CD4-positive, alpha-beta T cell treated with Interleukin-17A for 1 hour (primary cell): ENCODE results near the gene ZNHIT3.
"Not testable (repeated sequence)": the region's sequence is repeated elsewhere in the genome, so short reads cannot be mapped to it uniquely, and the experiment has no call there.

Experiments
- DNase-seq: peaks from one replicate; pipeline ENCODE4 v3.0.0-alpha.2; 2020

ZNHIT3 gene

DNA sequence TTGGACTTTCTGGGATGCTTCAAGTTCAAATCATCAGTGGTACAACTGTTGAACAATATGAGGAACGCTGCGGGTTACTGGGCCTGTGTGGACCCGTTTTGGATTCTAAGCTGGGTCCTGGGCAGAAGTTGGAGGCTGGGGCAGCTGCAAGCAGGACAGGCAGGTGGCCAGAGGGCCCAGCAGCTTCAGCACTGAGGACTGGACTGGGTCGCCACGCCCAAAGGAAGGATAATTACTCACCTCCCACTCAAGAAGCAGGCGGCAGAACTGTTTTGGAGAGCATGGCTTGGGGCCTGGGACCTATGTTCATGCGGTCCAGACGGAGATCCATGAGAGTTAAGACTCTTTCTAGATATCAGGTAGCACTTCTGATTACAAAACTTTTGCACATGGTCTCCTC is 1.5 kb upstream of the ZNHIT3 start:
- no peak for DNase-seq

DNA sequence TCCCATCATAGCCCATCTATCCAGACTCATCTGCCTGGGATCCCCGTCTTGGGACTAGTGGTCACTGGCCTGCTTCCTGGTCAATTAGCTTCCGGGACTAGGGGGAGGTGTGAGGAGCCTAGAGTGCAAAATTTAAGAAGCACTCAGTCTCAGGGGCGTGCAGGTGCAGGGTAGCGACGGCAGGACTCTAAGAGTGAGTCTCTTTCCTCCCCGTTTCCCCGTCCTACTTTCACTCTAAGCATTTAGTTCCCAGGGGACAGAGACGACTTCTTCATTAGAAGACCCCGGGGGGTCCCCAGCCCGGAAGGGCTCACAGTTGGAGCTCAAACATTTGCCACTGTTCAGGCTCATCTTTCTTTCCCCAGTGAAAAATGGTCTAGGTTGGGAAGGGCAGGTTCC is 677 bp upstream of the ZNHIT3 start:
- DNase-seq = no peak

DNA sequence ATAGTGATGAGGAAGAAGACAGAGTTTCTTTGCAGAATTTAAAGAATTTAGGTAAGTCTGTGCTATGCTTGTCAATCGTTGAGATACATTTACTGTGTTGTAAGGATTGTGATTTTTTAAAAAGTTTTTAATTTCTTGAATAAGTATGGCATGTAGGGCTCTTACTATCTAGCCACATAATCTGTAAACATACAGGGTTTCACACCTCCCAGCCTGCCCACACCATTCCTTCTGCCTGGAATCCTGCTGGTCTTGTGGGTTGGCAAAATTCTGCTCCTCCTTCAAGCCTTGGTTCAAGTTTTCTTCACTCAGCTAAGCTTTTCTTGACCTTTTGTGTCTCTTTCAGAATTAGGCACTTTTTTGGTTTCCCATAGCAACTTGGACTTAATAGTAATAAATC is 7.5 kb downstream of the ZNHIT3 start:
- DNase-seq = no peak

DNA sequence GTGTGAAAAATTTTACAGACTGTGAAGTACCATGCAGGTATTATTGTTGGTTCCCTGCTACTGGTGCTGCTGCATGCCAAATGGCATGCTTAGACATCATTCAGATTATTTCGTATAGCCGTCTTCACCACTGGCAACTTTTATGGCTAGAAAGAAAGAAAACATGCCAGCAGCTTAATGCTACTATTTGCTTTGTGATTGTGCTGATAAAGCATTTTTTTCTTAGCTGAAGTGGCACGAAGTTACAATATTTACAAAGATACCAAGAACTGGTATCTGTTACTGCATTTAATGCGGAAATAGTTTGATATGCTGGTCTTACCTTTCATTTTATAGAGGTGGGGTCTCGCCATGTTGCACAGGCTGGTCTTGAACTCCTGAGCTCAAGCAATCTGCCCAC is 8.2 kb downstream of the ZNHIT3 start:
- DNase-seq = no peak

DNA sequence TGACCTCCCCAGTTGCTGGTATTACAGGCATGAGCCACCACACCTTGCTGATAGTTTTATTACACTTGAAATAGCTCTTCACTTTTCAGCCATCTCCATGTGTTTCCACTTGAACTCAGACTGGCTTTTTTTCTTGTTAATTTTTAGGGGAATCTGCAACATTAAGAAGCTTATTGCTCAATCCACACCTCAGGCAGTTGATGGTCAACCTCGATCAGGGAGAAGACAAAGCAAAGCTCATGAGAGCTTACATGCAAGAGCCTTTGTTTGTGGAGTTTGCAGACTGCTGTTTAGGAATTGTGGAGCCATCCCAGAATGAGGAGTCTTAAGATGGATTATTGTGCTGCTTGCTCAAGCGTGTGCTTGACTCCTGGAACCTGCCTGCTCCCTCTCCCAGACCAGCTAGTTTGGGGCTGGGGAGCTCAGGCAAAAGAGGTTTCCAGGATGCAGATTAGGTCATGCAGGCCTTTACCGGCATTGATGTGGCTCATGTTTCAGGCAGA is 8.6 kb downstream of the ZNHIT3 start:
- no peak for DNase-seq

DNA sequence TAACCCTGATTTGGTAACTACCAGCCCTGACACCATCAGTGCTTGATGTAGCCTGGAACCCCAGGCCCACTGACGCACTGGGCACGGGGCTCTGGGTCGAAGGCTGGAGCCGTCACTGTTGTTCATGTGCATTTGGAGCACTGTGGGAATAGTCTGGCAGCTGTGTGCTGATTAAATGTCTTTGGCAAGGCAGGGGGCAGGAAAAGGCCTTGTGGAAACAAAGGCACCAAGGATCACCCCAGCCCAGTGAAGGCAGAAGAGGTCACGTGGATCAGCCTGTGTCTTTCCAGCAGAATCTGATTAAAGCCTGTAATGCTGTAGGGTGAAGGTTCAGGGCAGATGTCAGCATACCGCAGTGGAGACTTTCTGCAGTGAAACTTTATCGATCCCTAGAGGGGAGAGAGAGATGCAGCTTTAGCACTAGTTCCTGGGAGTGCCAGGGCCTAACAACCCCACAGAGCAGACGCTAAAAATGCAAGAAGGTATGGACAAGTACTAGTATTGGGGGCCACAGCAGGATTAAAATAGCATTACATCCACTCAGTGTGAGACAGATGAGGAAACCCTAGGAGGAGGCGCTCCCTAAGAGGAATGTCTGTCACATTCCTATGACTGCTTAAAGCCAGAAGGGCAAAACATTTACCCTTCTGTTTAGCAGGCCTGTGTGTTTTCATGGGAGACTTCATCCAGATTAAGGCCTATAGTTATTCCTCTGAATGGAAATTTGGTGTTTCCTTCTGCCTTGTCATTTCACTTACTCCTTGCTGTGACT is 9.7 kb downstream of the ZNHIT3 start:
- no peak for DNase-seq

DNA sequence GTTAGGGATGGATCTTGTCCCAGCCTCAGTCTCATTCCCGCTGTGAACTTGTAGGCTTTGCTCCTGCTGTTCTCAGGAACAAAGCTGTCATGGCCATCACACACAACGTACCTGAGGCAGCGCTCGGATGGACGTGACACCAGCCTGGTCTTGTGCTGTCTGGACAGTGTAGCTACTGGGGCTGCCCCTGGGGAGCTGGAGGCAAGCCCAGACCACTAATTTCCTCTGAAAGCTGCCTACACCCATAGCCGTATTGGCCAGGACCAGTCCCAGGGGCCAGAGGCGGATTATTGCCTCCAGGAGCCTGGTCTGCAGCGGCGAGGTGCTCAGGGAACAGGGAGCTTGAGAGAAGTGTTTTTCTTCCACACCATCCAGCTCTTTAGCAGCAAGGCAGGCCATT is 11.7 kb downstream of the ZNHIT3 start:
- no peak for DNase-seq

DNA sequence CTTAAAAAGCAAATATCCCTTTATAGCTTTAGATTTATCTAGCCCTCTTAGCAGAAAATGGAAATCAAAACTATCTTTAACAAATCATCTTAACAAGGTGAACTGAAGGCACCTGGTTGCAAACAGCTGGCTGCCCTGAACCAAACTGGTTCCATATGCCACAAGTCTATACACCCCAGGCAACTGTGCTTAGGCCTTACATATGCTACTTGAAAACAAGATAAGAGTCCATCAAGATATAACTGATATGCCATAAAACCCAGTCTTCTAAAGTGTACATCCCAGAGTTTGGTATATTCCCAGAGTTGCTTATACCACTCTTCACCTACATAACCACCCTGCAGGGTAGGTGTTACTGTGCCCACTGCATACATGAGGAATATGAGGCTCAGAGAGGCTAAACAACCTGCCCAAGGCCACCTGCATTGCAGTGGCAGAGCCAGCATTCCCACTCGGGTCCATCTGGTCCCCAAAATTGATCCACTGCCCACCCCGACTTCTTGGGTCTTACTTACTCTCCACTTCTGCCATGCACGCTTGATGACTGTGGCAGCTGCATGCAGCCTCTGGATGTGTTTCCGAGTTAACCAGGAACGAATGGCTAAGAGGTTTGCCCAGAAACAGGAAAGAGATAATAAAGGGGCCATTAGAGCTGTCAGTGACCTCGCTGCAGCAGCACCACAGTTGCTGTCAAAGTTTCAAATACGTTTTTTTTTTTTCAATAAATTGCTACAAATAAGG is 12.2 kb downstream of the ZNHIT3 start:
- no peak for DNase-seq

DNA sequence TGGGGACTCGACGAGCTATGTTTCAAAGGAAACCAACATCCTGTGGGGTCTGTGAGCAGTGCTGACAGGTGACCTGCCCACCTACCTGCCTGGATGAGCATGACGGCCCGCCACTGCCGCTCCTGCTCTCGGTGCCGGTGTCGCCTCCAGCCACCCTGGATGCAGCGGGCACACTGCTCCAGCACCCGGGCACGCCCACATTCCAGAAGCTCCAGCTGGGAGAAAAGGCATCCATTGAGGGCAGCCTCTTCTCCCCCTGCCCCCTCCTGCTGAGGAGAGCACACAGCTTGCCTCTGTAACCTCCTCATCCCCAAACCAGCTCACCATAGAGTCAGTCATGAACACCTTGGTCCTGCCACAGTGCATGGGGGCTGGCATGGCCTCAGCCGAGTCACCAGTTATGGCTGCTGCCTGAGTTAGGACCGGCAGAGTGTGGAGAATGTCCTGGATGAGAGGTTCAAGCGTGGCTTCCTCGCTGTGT is 14.3 kb downstream of the ZNHIT3 start:
- DNase-seq = no peak

DNA sequence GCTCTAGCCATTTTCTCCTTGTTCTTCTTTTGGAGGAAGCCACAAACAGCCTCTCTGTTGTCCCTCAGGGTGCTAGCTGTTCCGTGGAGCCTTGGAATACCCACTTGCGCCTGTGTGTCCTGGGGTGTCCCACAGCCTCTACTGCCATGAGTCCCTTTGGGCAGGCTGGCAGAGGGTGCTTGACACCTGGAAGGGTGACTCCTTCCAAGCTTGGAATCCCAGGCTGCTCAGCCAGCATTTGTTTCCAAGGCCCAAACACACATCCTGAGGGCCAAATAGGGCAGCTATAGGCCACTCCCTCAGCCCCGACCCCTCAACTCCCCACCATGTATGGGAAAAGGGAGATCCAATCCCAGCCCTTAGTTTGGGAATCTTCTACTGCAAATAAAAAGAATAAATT is 14.9 kb downstream of the ZNHIT3 start:
- no peak for DNase-seq

DNA sequence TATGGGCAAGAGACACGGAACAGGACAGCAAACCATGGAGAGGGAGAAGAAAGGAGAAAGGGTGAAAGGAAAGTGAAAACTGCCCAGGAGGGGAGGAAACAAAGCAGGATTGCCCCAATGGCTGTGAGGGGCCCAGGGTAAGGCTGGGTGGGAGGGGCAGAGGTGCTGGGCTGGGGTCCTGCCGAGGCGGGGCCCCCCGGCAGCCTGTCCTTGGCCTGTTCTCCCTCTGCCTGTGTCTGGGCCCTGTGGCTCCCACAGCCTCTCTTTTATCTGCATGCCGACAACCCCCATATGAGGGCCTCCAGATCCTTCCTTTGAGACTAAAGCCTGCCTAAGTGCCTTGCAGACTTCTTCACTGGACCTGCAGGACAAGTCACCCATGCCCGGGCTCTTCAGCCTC is 15.5 kb downstream of the ZNHIT3 start:
- DNase-seq = no peak

DNA sequence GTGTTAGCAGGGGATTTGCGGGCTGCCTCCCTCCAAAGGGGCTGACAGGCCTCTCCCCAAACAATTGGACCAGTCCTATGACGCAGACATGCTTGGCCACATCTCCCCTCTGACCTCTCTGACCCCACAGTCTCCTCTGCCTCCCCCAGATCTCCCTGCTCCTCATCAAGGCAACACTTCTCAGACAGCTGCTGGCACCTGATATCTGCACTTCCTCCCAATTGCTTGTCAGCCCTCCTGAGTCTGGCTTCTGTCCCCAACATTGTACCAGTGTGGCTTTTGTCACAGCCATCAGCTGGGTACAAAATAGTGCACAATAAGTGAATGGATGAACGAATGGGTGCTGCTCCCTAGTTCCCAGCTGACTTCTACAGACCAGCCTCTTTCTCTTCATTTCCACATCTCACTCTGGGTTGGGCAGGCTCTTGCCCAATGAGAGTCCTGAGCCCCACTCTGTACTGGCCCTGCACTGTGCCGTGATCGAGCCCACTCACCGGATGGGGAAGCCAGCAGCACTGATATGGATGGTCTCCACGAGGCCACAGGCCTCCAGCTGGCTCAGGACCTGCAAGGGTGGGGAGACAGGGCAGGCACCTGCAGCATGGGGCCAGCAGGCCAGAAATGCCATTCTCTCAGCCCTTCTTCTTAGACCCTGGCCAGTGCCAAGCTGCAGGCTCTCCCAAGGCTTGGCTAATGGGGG is 17.1 kb downstream of the ZNHIT3 start:
- DNase-seq = no peak

DNA sequence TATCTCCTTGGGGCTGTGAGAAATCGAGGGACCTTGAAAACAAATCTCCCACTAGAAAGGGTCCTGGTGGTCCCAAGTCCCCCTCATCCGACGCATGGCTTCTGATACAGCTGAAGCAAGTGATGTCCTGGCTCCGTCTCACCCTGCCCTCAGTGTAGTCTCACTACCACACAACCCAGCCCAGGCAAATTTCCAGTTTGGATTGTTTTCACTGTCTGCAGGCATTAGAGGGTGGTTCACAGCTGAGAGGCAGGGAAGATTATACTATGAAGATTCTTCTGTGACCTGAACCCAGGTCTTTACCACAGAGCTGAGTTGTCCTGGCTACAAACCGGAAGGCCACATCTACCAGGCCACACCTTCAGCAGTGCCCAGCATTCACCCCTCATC is 17.7 kb downstream of the ZNHIT3 start:
- no peak for DNase-seq

DNA sequence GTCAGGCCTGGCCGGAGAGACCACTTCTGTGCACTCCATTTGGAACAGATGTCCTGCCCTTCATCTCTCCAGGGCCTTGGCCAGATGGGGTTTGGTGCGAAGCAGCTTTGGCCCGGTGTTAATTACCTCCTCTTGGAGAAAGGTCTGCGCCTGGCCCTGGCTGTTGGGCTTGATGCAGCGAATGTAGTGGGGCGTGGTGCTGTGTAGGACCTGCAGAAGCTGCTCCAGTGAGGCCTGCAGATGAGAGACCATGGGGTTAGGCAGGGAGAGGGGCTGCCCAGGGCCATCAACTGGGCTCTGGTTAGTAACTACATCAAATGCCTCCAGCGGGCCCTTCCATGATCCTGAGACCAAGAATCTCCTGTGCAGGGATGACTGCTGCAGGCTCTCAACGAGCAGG is 18.7 kb downstream of the ZNHIT3 start:
- no peak for DNase-seq

DNA sequence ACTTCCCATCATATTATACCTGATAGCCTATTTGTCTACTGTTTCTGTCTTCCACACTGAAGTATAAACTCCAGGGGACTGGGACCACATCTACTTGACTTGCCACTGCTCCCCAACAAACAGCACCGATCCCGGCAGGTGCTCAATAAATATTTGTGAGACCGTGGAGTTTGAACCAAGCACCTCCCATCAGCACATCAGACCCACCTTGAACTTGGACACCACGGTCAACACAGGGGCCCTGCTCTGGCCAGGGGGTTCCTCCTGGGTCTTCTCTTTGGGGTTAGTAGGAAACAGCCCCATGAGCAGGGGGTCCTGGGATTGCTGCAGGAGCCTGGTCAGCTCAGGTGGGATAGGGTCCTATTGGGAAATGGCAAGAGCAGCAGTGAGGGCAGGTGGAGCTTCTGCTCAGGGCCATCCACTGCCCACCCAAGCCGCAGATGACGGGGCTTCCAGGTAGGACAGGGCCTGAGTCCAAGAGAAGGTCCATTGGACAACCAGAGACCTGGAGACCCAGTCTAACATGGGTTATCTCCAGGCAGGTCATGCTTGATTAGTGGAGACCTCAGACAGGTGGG is 19.9 kb downstream of the ZNHIT3 start:
- no peak for DNase-seq

DNA sequence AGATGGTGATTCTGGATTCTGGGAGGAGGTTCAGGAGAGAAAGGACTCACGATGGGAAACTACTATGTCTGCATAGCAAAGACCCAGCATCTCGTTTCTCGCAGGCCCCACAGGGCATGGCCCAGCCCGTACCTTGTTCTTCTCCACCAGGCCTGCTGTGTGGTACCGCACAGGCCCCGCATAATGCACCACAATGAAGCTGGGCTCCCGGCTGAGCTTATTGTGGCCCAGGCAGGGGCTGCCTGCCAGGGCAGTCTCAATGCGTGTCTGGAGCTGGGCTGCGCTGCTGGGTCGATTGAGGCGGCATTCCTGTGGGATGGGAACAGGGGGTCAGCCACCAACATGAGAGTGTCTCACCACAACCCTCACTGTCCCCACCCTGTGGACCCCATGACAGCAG is 20.4 kb downstream of the ZNHIT3 start:
- DNase-seq = no peak

DNA sequence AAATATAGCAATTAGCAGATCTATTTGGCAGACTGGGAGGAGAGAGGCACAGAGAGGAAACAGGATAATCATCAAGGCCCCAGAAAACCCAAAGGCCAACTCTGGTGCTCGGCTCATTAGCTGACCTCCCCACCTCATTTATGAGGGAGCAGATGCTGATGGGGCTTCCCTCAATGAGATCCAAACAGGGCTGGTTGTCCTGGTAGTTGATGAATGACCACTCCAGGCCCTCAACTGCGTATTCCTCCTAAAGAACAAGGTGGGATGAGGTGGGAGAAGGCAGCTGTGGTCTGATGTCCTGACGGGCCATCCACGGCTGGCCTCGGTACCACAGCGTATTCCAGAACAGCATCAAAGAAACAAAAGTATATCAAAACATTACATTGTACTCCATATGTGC is 20.8 kb downstream of the ZNHIT3 start:
- DNase-seq = no peak

DNA sequence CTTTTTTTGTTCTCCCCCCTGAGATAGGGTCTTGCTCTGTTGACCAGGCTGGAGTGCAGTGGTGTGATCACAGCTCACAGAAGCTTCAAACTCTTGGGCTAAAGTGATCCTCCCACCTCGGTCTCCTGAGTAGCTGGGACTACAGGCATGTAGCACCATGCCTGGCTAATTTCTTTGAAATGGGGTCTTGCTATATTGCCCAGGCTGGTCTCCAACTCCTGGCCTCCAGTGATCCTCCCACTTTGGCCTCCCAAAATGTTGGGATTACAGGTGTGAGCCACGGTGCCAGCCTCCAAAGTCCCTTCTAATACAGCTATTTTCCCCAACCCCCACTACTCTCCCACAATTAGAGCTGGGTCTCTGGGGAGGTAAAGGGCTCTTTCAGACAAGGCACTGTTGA is 22.0 kb downstream of the ZNHIT3 start:
- not testable (repeated sequence) for DNase-seq

DNA sequence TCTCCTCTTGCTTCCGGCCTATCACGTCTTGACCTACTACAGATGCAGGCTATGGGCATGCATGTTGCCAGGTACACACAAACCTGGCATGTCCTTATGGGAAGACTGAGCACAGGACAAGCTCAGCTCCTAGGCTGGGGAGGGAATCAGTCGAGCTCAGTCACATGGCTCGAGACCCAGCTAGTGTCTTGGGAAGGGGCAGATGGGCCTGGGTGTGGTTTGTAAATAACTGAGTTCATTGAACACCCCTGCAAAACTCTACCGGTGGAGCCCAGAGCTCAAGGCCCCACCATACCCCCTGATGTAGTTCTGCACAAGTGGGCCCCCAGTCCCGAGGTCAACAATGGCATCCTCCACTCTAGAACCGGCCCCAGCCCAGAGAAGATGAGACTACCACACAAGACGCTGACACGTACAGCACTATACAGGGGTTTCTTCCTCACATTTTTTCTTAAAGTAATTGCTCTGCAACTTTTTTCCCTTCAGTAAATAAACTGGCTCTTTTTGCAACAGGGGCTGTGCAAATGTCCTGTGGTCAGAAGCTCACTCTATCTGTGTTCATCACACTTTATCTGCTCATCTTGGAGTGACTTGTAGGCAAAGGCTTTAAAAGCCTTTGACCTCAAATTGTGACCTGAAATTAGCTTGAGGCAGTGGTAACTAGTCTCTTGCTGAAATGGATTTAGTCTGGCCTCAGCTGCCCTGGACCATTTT is 22.9 kb downstream of the ZNHIT3 start:
- DNase-seq = no peak

DNA sequence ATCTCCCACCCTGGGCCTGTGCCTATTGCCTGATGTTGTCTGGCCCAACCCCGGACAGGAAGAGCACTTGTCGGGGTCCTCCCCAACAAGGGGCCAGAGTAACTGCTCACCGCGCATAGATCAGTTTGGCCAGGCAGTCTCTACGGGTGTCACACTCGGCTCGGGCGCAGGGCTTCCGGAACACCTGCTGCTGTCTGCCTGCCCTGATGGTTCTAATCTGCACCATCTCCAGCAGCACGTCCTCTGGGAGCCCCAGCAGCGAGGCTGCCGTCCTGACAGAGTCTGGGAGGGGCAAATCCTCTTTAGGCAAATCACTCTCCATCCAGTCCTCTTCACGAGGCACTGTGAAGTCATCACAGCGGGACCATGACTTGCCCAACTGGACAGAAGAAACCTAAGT is 24.2 kb downstream of the ZNHIT3 start:
- no peak for DNase-seq

DNA sequence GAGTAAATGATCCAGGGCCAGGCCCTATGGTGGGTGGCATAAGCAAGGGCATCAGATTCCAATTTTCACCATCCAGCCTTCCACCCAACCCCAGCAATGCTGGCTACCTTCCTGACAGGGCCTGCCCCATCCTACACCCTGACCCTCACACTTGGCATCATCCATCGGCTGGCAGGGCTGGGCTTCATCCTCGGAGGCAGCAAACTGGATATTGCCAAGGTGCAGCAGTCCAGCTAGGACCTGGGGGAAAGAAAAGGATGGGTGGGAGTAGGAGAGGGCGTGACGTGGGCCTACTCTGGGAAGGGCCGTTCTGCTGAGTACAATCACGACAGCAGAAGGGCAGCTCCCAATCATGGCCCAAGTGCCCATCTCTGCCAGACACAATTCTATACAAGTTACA is 24.7 kb downstream of the ZNHIT3 start:
- DNase-seq = no peak

DNA sequence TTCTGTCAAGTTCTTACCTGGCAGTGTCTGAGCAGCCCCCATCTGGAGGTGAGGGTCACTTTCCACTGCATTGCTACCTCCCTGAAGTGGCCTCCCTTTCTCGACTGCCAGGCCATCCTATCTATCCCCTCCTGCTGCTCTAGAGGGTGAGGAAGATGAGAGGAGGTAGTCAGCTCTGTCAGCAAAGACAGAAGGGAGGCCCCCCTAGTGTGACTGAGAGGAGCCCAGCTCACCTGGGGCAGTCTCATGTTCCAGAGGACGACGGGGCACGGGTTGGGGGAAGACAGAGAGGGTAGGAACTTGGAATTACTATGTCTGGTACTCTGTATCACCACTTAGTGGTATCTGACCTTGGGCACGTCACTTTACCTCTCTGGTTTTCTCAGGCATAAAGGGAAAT is 26.2 kb downstream of the ZNHIT3 start:
- DNase-seq = no peak

DNA sequence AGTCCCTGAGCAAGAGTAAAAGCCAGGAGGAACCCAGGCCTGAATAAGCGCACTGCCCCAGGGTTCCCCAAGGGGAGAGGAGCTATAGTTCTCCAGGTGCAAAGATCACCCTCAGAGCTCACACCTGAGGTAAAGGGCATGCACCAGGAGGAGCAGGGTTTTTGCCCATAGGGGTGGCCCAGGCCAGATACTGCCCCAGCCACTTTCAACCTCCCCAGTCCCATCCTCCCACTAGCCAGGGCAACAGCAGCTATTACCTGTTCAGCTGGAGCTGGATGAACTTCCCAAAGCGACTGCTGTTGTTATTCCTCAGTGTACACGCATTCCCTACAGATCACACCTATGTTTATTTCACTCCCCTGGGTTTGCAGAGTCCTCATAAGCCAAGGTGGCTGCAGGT is 28.4 kb downstream of the ZNHIT3 start:
- DNase-seq = no peak
